Activated T-helper 1 cell treated with anti-CD3 and anti-CD28 coated beads, Interleukin-2, amount 50 U/mL, for 16 hours (primary cell): ENCODE measurements around the gene RPS27.

Experiments used
- DNase-seq, 2 donors: peaks; one replicate each; pipeline ENCODE4 v3.0.0-alpha.2; 2020; ENCODE audit warnings: low read depth in 1 of 2, low spot score in 1 of 2

The RPS27 gene

GRCh38 chr1:153990468-153991150 is at the start of gene RPS27:
Gene RPS27, plus strand, starts transcription at chr1:153990762. Its CDS starts 35 bp downstream, at chr1:153990797.
- DNase-seq = peak; percentile 64 to 77

GRCh38 chr1:153941826-153942725 is 48.5 kb upstream of the RPS27 start:
- no peak for DNase-seq

GRCh38 chr1:153942766-153943549 is 47.6 kb upstream of the RPS27 start:
- no peak for DNase-seq

- no peak for DNase-seq
These were observed 46.3 kb upstream of the RPS27 start for GRCh38 chr1:153944005-153944826.

- DNase-seq = no peak
These were observed 45.8 kb upstream of the RPS27 start for GRCh38 chr1:153944827-153945117.

GRCh38 chr1:153945131-153945794 is 45.3 kb upstream of the RPS27 start:
- DNase-seq = peak; percentile 54 to 60

- DNase-seq = peak; percentile 39 to 51
These were observed 44.6 kb upstream of the RPS27 start for GRCh38 chr1:153945795-153946621.

- DNase-seq = peak; percentile 52 to 70
These were observed 43.8 kb upstream of the RPS27 start, which contains the start of gene DENND4B for GRCh38 chr1:153946622-153947241. Gene DENND4B, minus strand, starts transcription at chr1:153946718. Its CDS starts 2,344 bp downstream, at chr1:153944374.

GRCh38 chr1:153951183-153951582 is 39.4 kb upstream of the RPS27 start:
- DNase-seq = no peak

GRCh38 chr1:153951801-153952200 is 38.8 kb upstream of the RPS27 start:
- DNase-seq = no peak

GRCh38 chr1:153953859-153954365 is 36.6 kb upstream of the RPS27 start:
- no peak for DNase-seq

- DNase-seq = no peak
These were observed 35.7 kb upstream of the RPS27 start for GRCh38 chr1:153954826-153955225.

- no peak for DNase-seq
These were observed 33.4 kb upstream of the RPS27 start for GRCh38 chr1:153956997-153957715.

- peak in 1 of 2 donors; percentile 14 for DNase-seq
These were observed 32.8 kb upstream of the RPS27 start for GRCh38 chr1:153957744-153958110.

GRCh38 chr1:153958111-153958960 is 32.2 kb upstream of the RPS27 start, which contains the start of gene CRTC2:
Gene CRTC2, minus strand, starts transcription at chr1:153958612. Its CDS starts 115 bp downstream, at chr1:153958497.
- DNase-seq = peak; percentile 93 to 95

- no peak for DNase-seq
These were observed 31.7 kb upstream of the RPS27 start for GRCh38 chr1:153958961-153959260.

- DNase-seq = no peak
These were observed 31.1 kb upstream of the RPS27 start for GRCh38 chr1:153959454-153959853.
